ENCODE measurements around the gene PCDH1.

DNA sequence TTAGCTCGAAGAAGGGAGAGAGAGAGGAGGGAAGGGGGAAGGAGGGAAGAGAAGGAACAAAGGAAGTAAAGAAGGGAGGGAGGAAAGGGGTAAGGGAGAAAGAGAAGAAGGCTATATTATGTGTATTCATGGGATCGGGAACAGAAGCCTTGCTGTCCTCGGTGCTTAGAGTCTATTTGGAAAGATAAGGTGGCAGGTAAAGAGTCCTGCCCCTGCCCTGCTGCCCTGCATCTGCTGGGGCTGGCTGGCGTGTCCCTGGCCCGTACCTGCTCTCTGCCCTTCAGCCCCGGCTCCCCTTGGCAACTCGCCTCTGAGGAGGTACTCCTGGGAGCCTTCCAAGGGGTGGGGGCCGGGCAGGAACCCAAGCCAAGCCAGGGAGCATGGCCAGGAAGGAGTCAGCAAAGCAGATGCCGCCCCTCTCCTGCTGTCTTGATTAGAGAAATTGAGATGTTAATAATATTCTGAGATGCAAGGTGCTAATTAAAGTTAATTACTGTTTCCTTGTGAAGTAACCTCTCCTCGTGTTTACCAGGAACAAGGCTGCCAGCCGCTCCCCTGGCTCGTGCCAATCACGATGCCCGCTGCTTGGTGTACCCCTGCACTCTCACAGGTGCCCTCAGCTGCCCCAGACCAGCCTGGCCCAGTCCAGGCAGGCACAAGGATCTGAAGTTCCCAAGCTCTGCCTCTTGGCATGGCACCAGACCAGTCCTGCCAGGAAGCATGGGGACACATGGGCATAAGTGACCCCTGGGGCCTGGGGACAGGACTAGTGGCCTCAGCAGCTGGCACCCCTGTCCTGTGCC is 36.6 kb downstream of the PCDH1 start:
- TF ChIP-seq, protein P1, sequence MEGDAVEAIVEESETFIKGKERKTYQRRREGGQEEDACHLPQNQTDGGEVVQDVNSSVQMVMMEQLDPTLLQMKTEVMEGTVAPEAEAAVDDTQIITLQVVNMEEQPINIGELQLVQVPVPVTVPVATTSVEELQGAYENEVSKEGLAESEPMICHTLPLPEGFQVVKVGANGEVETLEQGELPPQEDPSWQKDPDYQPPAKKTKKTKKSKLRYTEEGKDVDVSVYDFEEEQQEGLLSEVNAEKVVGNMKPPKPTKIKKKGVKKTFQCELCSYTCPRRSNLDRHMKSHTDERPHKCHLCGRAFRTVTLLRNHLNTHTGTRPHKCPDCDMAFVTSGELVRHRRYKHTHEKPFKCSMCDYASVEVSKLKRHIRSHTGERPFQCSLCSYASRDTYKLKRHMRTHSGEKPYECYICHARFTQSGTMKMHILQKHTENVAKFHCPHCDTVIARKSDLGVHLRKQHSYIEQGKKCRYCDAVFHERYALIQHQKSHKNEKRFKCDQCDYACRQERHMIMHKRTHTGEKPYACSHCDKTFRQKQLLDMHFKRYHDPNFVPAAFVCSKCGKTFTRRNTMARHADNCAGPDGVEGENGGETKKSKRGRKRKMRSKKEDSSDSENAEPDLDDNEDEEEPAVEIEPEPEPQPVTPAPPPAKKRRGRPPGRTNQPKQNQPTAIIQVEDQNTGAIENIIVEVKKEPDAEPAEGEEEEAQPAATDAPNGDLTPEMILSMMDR (conservative IDR thresholded peaks at IDR 0.05; ENCODE audit: low read depth, low read length), result no peak
- TF ChIP-seq EZH2 (IDR thresholded peaks at IDR 0.05; ENCODE audit: borderline replicate concordance, low read depth, low read length, poor library complexity, severe bottlenecking), result no peak

All from A673 (cell line).